ENCODE data around the gene MAB21L3. TPM values are rescaled to one million over a fixed set of nuclear protein-coding genes. Genes with fewer than 3 reads are reported as not detected.

Gene MAB21L3
- total RNA-seq, 1 donor from 2014 or later = 1.2 TPM

GRCh38 chr1:116091083-116091482 is 20.1 kb upstream of the MAB21L3 start:
- DNase-seq = no peak
- no peak overlapping the region for H3K4me3 ChIP-seq
- H3K36me3 ChIP-seq = no peaks in the 10 kb centered on the region
- H3K4me1 ChIP-seq = no peaks in the 10 kb centered on the region
- TF ChIP-seq CTCF (IDR thresholded peaks at IDR 0.05) = no peak
- peaks cover 35% of the 10 kb centered on the region for H3K9me3 ChIP-seq
- no peak overlapping the region for H3K27ac ChIP-seq
- no peaks in the 10 kb centered on the region for H3K27me3 ChIP-seq (ENCODE audit: low read depth)
- ATAC-seq = no peak
- intact Hi-C loops (cut with DNase I) = no loop called here

DNA sequence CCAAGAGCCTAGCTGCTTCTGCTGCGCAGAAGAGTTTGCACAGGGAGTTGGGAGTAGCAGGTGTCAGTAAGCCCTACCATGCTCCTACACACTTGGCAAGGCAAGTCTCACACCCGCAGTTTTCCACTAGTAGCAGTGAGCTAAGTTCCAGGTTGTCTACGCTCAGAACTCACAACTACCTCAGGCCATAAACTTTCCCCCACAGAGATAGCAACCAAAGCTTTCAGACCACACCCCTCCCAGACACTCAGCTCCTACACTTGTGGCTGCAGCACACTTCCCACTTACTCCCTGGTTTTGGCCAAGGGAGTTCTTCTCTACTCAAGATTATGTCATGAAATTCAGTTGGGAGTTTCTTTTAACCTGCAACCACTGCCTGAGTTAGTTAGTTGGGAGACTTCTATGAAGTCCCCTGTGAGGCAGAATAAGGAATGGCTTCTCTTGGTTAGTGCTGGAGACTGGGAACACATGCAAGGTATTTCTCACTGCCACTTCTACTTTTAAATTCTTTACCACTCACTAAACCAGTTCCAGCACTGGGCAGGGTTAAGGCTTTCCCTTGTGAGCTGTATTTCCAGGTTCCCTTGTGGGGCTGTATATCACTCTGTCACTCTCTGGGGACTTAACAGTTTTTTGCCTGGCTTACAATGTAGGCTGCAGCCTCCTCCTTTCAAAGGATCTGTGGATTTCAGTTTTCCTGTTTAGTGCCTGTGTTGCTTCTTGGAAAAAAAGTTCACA is 18.3 kb upstream of the MAB21L3 start:
- Histone ChIP-seq H3K9me3 (peaks cover 40% of the 10 kb centered on the region), H3K27ac (no peak overlapping the region), H3K36me3 (no peaks in the 10 kb centered on the region), H3K4me3 (no peak overlapping the region), H3K4me1 (no peaks in the 10 kb centered on the region), H3K27me3 (ENCODE audit: low read depth) (no peaks in the 10 kb centered on the region)
- no peak for ATAC-seq
- intact Hi-C loops (cut with DNase I) = no loop called here
- no peak for TF ChIP-seq CTCF (IDR thresholded peaks at IDR 0.05)
- DNase-seq = no peak

GRCh38 chr1:116095027-116095426 is 16.2 kb upstream of the MAB21L3 start:
- Histone ChIP-seq H3K4me1 (no peaks in the 10 kb centered on the region), H3K27ac (no peak overlapping the region), H3K9me3 (peaks cover 30% of the 10 kb centered on the region), H3K36me3 (no peaks in the 10 kb centered on the region), H3K4me3 (no peak overlapping the region), H3K27me3 (ENCODE audit: low read depth) (no peaks in the 10 kb centered on the region)
- ATAC-seq = no peak
- no peak for TF ChIP-seq CTCF (IDR thresholded peaks at IDR 0.05)
- no peak for DNase-seq
- intact Hi-C loops (cut with DNase I) = no loop called here

GRCh38 chr1:116096013-116096618 is 15.1 kb upstream of the MAB21L3 start:
- TF ChIP-seq CTCF (IDR thresholded peaks at IDR 0.05) = no peak
- no peak overlapping the region for H3K27ac ChIP-seq
- peaks cover 22% of the 10 kb centered on the region for H3K9me3 ChIP-seq
- no peaks in the 10 kb centered on the region for H3K27me3 ChIP-seq (ENCODE audit: low read depth)
- DNase-seq (no peak), ATAC-seq (no peak)
- intact Hi-C loops (cut with DNase I) = no loop called here
- no peaks in the 10 kb centered on the region for H3K4me1 ChIP-seq
- H3K4me3 ChIP-seq = no peak overlapping the region
- H3K36me3 ChIP-seq = no peaks in the 10 kb centered on the region

GRCh38 chr1:116097626-116098025 is 13.6 kb upstream of the MAB21L3 start:
- no peak for TF ChIP-seq CTCF (IDR thresholded peaks at IDR 0.05)
- DNase-seq (no peak), ATAC-seq (no peak)
- intact Hi-C loops (cut with DNase I) = no loop called here
- Histone ChIP-seq H3K36me3 (no peaks in the 10 kb centered on the region), H3K9me3 (peaks cover 22% of the 10 kb centered on the region), H3K4me1 (no peaks in the 10 kb centered on the region), H3K4me3 (no peak overlapping the region), H3K27ac (no peak overlapping the region), H3K27me3 (ENCODE audit: low read depth) (no peaks in the 10 kb centered on the region)

Data from lower lobe of right lung (tissue), 2 donors.